Measurements from ENCODE around the gene TNS3. TPM values are rescaled to one million over a fixed set of nuclear protein-coding genes. Genes with fewer than 3 reads are reported as not detected.
"Not testable (repeated sequence)": the region's sequence is repeated elsewhere in the genome, so short reads cannot be mapped to it uniquely, and the experiment has no call there.

The TNS3 gene
- total and polyA plus RNA-seq, 4 donors, result 40.5 to 140 (median 86.7) TPM

GRCh38 chr7:47605816-47606575 lies 24.1 kb upstream of the TNS3 start:
- no peaks in the 10 kb centered on the region for H3K36me3 ChIP-seq (ENCODE audit: control insufficient read depth in 1 of 2, insufficient read depth in 2 of 2, low read length in 1 of 2)
- no peak overlapping the region for H3K27ac ChIP-seq (ENCODE audit: low read depth in 1 of 2, low read length in 2 of 2)
- peaks cover 0 to 4% of the 10 kb centered on the region in 2 donors for H3K4me1 ChIP-seq (ENCODE audit: control insufficient read depth in 1 of 2, insufficient read depth in 2 of 2, low read length in 2 of 2)
- intact Hi-C loops (cut with DNase I), result no loop called here
- no peaks in the 10 kb centered on the region for H3K27me3 ChIP-seq (ENCODE audit: control insufficient read depth in 1 of 2, insufficient read depth in 2 of 2, low read length in 1 of 2)
- no peak for DNase-seq
- WGBS, 2 donors, result 68 to 79% methylated on average over 9 of the region's 9 CpGs
- H3K4me3 ChIP-seq (ENCODE audit: low read length in 2 of 2), result no peak overlapping the region
- H3K9me3 ChIP-seq (ENCODE audit: control insufficient read depth, low read length), result no peaks in the 10 kb centered on the region
- ATAC-seq (ENCODE audit: low FRiP score), result no peak

- Histone ChIP-seq H3K27ac (ENCODE audit: low read depth in 1 of 2, low read length in 2 of 2) (peak overlapping the region in 1 of 2 donors; percentile 85), H3K27me3 (ENCODE audit: control insufficient read depth in 1 of 2, insufficient read depth in 2 of 2, low read length in 1 of 2) (no peaks in the 10 kb centered on the region), H3K4me3 (ENCODE audit: low read length in 2 of 2) (no peak overlapping the region), H3K9me3 (ENCODE audit: control insufficient read depth, low read length) (no peaks in the 10 kb centered on the region), H3K4me1 (ENCODE audit: control insufficient read depth in 1 of 2, insufficient read depth in 2 of 2, low read length in 2 of 2) (peaks cover 0 to 3% of the 10 kb centered on the region in 2 donors), H3K36me3 (ENCODE audit: control insufficient read depth in 1 of 2, insufficient read depth in 2 of 2, low read length in 1 of 2) (no peaks in the 10 kb centered on the region)
- ATAC-seq (ENCODE audit: low FRiP score) (peak; percentile 19), DNase-seq (no peak)
- intact Hi-C loops (cut with DNase I), result no loop called here
- 3 to 12% methylated on average over 3 of the region's 3 CpGs for WGBS, 2 donors
Measured at GRCh38 chr7:47604496-47604890, 22.6 kb upstream of the TNS3 start.

- DNase-seq; H3K27me3 ChIP-seq (ENCODE audit: control insufficient read depth in 1 of 2, insufficient read depth in 2 of 2, low read length in 1 of 2); intact Hi-C loops (cut with DNase I); H3K4me1 ChIP-seq (ENCODE audit: control insufficient read depth in 1 of 2, insufficient read depth in 2 of 2, low read length in 2 of 2); H3K4me3 ChIP-seq (ENCODE audit: low read length in 2 of 2); H3K9me3 ChIP-seq (ENCODE audit: control insufficient read depth, low read length); ATAC-seq (ENCODE audit: low FRiP score); H3K36me3 ChIP-seq (ENCODE audit: control insufficient read depth in 1 of 2, insufficient read depth in 2 of 2, low read length in 1 of 2): not testable (repeated sequence)
- peak overlapping the region in 1 of 2 donors; percentile 85 for H3K27ac ChIP-seq (ENCODE audit: low read depth in 1 of 2, low read length in 2 of 2)
- 94% methylated on average over 13 of the region's 13 CpGs for WGBS, 2 donors
Measured at GRCh38 chr7:47603514-47604255, 21.8 kb upstream of the TNS3 start.

GRCh38 chr7:47602272-47603004 lies 20.5 kb upstream of the TNS3 start:
- 90 to 93% methylated on average over 7 of the region's 7 CpGs for WGBS, 2 donors
- Histone ChIP-seq H3K9me3 (ENCODE audit: control insufficient read depth, low read length) (no peaks in the 10 kb centered on the region), H3K27me3 (ENCODE audit: control insufficient read depth in 1 of 2, insufficient read depth in 2 of 2, low read length in 1 of 2) (no peaks in the 10 kb centered on the region), H3K4me1 (ENCODE audit: control insufficient read depth in 1 of 2, insufficient read depth in 2 of 2, low read length in 2 of 2) (peaks cover 0 to 3% of the 10 kb centered on the region in 2 donors), H3K36me3 (ENCODE audit: control insufficient read depth in 1 of 2, insufficient read depth in 2 of 2, low read length in 1 of 2) (no peaks in the 10 kb centered on the region), H3K27ac (ENCODE audit: low read depth in 1 of 2, low read length in 2 of 2) (no peak overlapping the region), H3K4me3 (ENCODE audit: low read length in 2 of 2) (no peak overlapping the region)
- DNase-seq, result no peak
- intact Hi-C loops (cut with DNase I), result no loop called here
- no peak for ATAC-seq (ENCODE audit: low FRiP score)

GRCh38 chr7:47601881-47602249 lies 20.0 kb upstream of the TNS3 start:
- Histone ChIP-seq H3K4me3 (ENCODE audit: low read length in 2 of 2) (no peak overlapping the region), H3K36me3 (ENCODE audit: control insufficient read depth in 1 of 2, insufficient read depth in 2 of 2, low read length in 1 of 2) (no peaks in the 10 kb centered on the region), H3K27ac (ENCODE audit: low read depth in 1 of 2, low read length in 2 of 2) (no peak overlapping the region), H3K27me3 (ENCODE audit: control insufficient read depth in 1 of 2, insufficient read depth in 2 of 2, low read length in 1 of 2) (no peaks in the 10 kb centered on the region), H3K4me1 (ENCODE audit: control insufficient read depth in 1 of 2, insufficient read depth in 2 of 2, low read length in 2 of 2) (peaks cover 0 to 3% of the 10 kb centered on the region in 2 donors), H3K9me3 (ENCODE audit: control insufficient read depth, low read length) (no peaks in the 10 kb centered on the region)
- WGBS, 2 donors, result 93 to 95% methylated on average over 2 of the region's 2 CpGs
- intact Hi-C loops (cut with DNase I), result no loop called here
- ATAC-seq (ENCODE audit: low FRiP score) (no peak), DNase-seq (no peak)

- intact Hi-C loops (cut with DNase I), result no loop called here
- 69 to 71% methylated on average over 4 of the region's 4 CpGs for WGBS, 2 donors
- H3K27ac ChIP-seq (ENCODE audit: low read depth in 1 of 2, low read length in 2 of 2), result peak overlapping the region in 1 of 2 donors; percentile 3
Measured at GRCh38 chr7:47601119-47601880, 19.4 kb upstream of the TNS3 start.

GRCh38 chr7:47600199-47601118 lies 18.5 kb upstream of the TNS3 start:
- intact Hi-C loops (cut with DNase I), result no loop called here
- Histone ChIP-seq H3K9me3 (ENCODE audit: control insufficient read depth, low read length) (no peaks in the 10 kb centered on the region), H3K36me3 (ENCODE audit: control insufficient read depth in 1 of 2, insufficient read depth in 2 of 2, low read length in 1 of 2) (no peaks in the 10 kb centered on the region), H3K4me3 (ENCODE audit: low read length in 2 of 2) (no peak overlapping the region), H3K4me1 (ENCODE audit: control insufficient read depth in 1 of 2, insufficient read depth in 2 of 2, low read length in 2 of 2) (peaks cover 0 to 3% of the 10 kb centered on the region in 2 donors), H3K27ac (ENCODE audit: low read depth in 1 of 2, low read length in 2 of 2) (peak overlapping the region in 1 of 2 donors; percentile 3), H3K27me3 (ENCODE audit: control insufficient read depth in 1 of 2, insufficient read depth in 2 of 2, low read length in 1 of 2) (no peaks in the 10 kb centered on the region)
- DNase-seq, result no peak
- ATAC-seq (ENCODE audit: low FRiP score), result no peak
- 50 to 51% methylated on average over 15 of the region's 15 CpGs for WGBS, 2 donors

More at GRCh38 chr7:47601119-47601880, 19.4 kb upstream of the TNS3 start:
- Histone ChIP-seq H3K4me1 (ENCODE audit: control insufficient read depth in 1 of 2, insufficient read depth in 2 of 2, low read length in 2 of 2) (peaks cover 0 to 3% of the 10 kb centered on the region in 2 donors), H3K4me3 (ENCODE audit: low read length in 2 of 2) (no peak overlapping the region), H3K36me3 (ENCODE audit: control insufficient read depth in 1 of 2, insufficient read depth in 2 of 2, low read length in 1 of 2) (no peaks in the 10 kb centered on the region), H3K27me3 (ENCODE audit: control insufficient read depth in 1 of 2, insufficient read depth in 2 of 2, low read length in 1 of 2) (no peaks in the 10 kb centered on the region), H3K9me3 (ENCODE audit: control insufficient read depth, low read length) (no peaks in the 10 kb centered on the region)
- ATAC-seq (ENCODE audit: low FRiP score) (no peak), DNase-seq (no peak)

All from aorta (tissue), 5 donors.